Neuronal stem cell (in vitro differentiated cells): ENCODE data around the gene ONECUT2.

Source experiments
- DNase-seq: peaks from one replicate; pipeline ENCODE4 v3.0.0-alpha.2; 2013; ENCODE audit warnings: low spot score
- H2AFZ ChIP-seq: one replicate; pipeline ENCODE4 v1.6.1; 2013; ENCODE audit warnings: mild to moderate bottlenecking, low read length, inconsistent platforms
- H2AK5ac ChIP-seq: 2 replicates; pipeline ENCODE4 v1.6.1; 2013; ENCODE audit warnings: low read depth, mild to moderate bottlenecking, inconsistent platforms, low read length, moderate library complexity, mixed read lengths
- H2BK120ac ChIP-seq: 2 replicates; pipeline ENCODE4 v1.6.1; 2013; ENCODE audit warnings: low read depth, mild to moderate bottlenecking, inconsistent platforms, low read length, moderate library complexity, mixed read lengths
- H2BK12ac ChIP-seq: one replicate; pipeline ENCODE4 v1.6.1; 2013; ENCODE audit warnings: low read length, inconsistent platforms
- H2BK15ac ChIP-seq: 2 replicates; pipeline ENCODE4 v1.6.1; 2013; ENCODE audit warnings: mild to moderate bottlenecking, low read length, inconsistent platforms, mixed read lengths
- H2BK5ac ChIP-seq: one replicate; pipeline ENCODE4 v1.6.1; 2013; ENCODE audit warnings: inconsistent platforms, mild to moderate bottlenecking, low read length, moderate library complexity
- H3K14ac ChIP-seq: one replicate; pipeline ENCODE4 v1.6.1; 2013; ENCODE audit warnings: low read length, inconsistent platforms
- H3K18ac ChIP-seq: 2 replicates; pipeline ENCODE4 v1.6.1; 2013; ENCODE audit warnings: low read length, inconsistent platforms
- H3K23ac ChIP-seq: 2 replicates; pipeline ENCODE4 v1.6.1; 2013; ENCODE audit warnings: low read depth, mild to moderate bottlenecking, mixed read lengths, low read length, inconsistent platforms; ENCODE audit not compliant: poor library complexity
- H3K27ac ChIP-seq: replicated peaks from 3 replicates; pipeline ENCODE4 v1.5.1; 2013; ENCODE audit warnings: low read length, inconsistent platforms
- H3K27me3 ChIP-seq, 3 experiments: 2 replicates each; pipeline ENCODE4 v1.6.1; 2013; ENCODE audit warnings: low read length in 3 of 3, mild to moderate bottlenecking in 2 of 3, inconsistent platforms in 1 of 3, low read depth in 1 of 3, mixed read lengths in 1 of 3, moderate library complexity in 1 of 3; ENCODE audit not compliant: control insufficient read depth in 3 of 3, insufficient read depth in 3 of 3
- H3K36me3 ChIP-seq, 2 donors: replicated peaks in 1 of 2; 2 replicates each; pipeline ENCODE4 v1.6.1; 2013; ENCODE audit warnings: low read length in 2 of 2; ENCODE audit not compliant: control insufficient read depth in 2 of 2, insufficient read depth in 2 of 2
- H3K4ac ChIP-seq: 2 replicates; pipeline ENCODE4 v1.6.1; 2013; ENCODE audit warnings: inconsistent platforms, mild to moderate bottlenecking, low read length, moderate library complexity
- H3K4me1 ChIP-seq, 2 donors: 1 replicate in 1 of 2; 2 replicates in 1 of 2; pipeline ENCODE4 v1.6.1; 2013; ENCODE audit warnings: low read length in 2 of 2, low read depth in 1 of 2; ENCODE audit not compliant: control insufficient read depth in 2 of 2, insufficient read depth in 1 of 2
- H3K4me2 ChIP-seq: one replicate; pipeline ENCODE4 v1.6.1; 2013; ENCODE audit warnings: mild to moderate bottlenecking, low read length, inconsistent platforms; ENCODE audit not compliant: insufficient read depth, poor library complexity, severe bottlenecking
- H3K4me3 ChIP-seq, 2 donors: 2 replicates each; pipeline ENCODE4 v1.5.1; 2013; ENCODE audit warnings: low read length in 2 of 2, mild to moderate bottlenecking in 2 of 2, inconsistent platforms in 1 of 2, moderate library complexity in 1 of 2
- H3K79me1 ChIP-seq: one replicate; pipeline ENCODE4 v1.6.1; 2013; ENCODE audit warnings: low read depth, mild to moderate bottlenecking, inconsistent platforms, low read length, moderate library complexity
- H3K9ac ChIP-seq: one replicate; pipeline ENCODE4 v1.6.1; 2013; ENCODE audit warnings: mild to moderate bottlenecking, low read depth, low read length, inconsistent platforms; ENCODE audit not compliant: poor library complexity
- H3K9me3 ChIP-seq, 2 donors: replicated peaks in 1 of 2; 2 replicates each; pipeline versions ENCODE3 to v1.6.1; 2013; ENCODE audit warnings: low read length in 2 of 2, mild to moderate bottlenecking in 2 of 2, inconsistent platforms in 1 of 2, low read depth in 1 of 2, mixed read lengths in 1 of 2, moderate library complexity in 1 of 2; ENCODE audit not compliant: control insufficient read depth in 2 of 2, insufficient read depth in 1 of 2
- H4K8ac ChIP-seq: one replicate; pipeline ENCODE4 v1.6.1; 2013; ENCODE audit warnings: low read depth, mild to moderate bottlenecking, inconsistent platforms, low read length, moderate library complexity
- H4K91ac ChIP-seq: one replicate; pipeline ENCODE4 v1.6.1; 2013; ENCODE audit warnings: low read length, low read depth, mild to moderate bottlenecking, inconsistent platforms; ENCODE audit not compliant: poor library complexity
- whole genome bisulfite sequencing, 2 donors: extraction: QIAGEN DNeasy Blood & Tissue Kit; methylation state at CpG; one replicate each; pipeline ENCODE4 v1.1.7; 2013; ENCODE audit warnings: missing lambda C conversion rate in 2 of 2, mixed read lengths in 1 of 2; ENCODE audit not compliant: insufficient read length in 2 of 2, insufficient replicate concordance in 1 of 2; ENCODE audit errors: extremely low coverage in 2 of 2; 5-methylcytosine and 5-hydroxymethylcytosine counted together

The ONECUT2 gene

GRCh38 chr18:57433482-57433881 lies 1.7 kb upstream of the ONECUT2 start:
- H2BK12ac ChIP-seq = no peak overlapping the region
- H2BK15ac ChIP-seq = no peak overlapping the region
- no peak overlapping the region for H3K4ac ChIP-seq
- no peak overlapping the region for H3K27ac ChIP-seq
- H3K4me2 ChIP-seq = no peak overlapping the region
- H2AFZ ChIP-seq = peak overlapping the region; percentile 86
- no peaks in the 10 kb centered on the region for H3K36me3 ChIP-seq
- H3K4me3 ChIP-seq = no peak overlapping the region
- no peaks in the 10 kb centered on the region for H3K9me3 ChIP-seq
- H2AK5ac ChIP-seq = no peak overlapping the region
- no peak overlapping the region for H2BK5ac ChIP-seq
- H4K8ac ChIP-seq = no peak overlapping the region
- no CpG with 5 or more reads among the region's 6 CpGs for WGBS, 2 donors
- DNase-seq = no peak
- no peak overlapping the region for H4K91ac ChIP-seq
- no peaks in the 10 kb centered on the region for H3K79me1 ChIP-seq
- peaks cover 24 to 28% of the 10 kb centered on the region in 2 donors for H3K4me1 ChIP-seq
- H3K9ac ChIP-seq = no peak overlapping the region
- H3K27me3 ChIP-seq = peaks cover 37 to 89% (median 81%) of the 10 kb centered on the region in 3 experiments
- no peak overlapping the region for H3K18ac ChIP-seq
- no peak overlapping the region for H3K23ac ChIP-seq
- no peak overlapping the region for H2BK120ac ChIP-seq
- no peak overlapping the region for H3K14ac ChIP-seq

- Histone ChIP-seq H2AK5ac (no peak overlapping the region), H3K79me1 (no peaks in the 10 kb centered on the region), H3K4ac (no peak overlapping the region), H3K4me2 (peak overlapping the region; percentile 93), H3K27me3 (peaks cover 37 to 89% (median 82%) of the 10 kb centered on the region in 3 experiments), H3K27ac (no peak overlapping the region), H2BK15ac (no peak overlapping the region), H3K9ac (no peak overlapping the region), H2BK120ac (no peak overlapping the region), H2BK12ac (no peak overlapping the region), H3K9me3 (no peaks in the 10 kb centered on the region), H3K14ac (no peak overlapping the region), H4K91ac (no peak overlapping the region), H3K23ac (no peak overlapping the region), H3K4me1 (peaks cover 24 to 29% of the 10 kb centered on the region in 2 donors), H3K36me3 (no peaks in the 10 kb centered on the region), H4K8ac (no peak overlapping the region), H3K18ac (no peak overlapping the region), H3K4me3 (peak overlapping the region in 1 of 2 donors; percentile 65), H2BK5ac (no peak overlapping the region), H2AFZ (peak overlapping the region; percentile 86)
- DNase-seq = peak; percentile 27
- no CpG with 5 or more reads among the region's 25 CpGs for WGBS, 2 donors
These were observed 1.1 kb upstream of the ONECUT2 start for GRCh38 chr18:57433934-57434535.

GRCh38 chr18:57435846-57436190 lies 644 bp downstream of the ONECUT2 start:
- peaks cover 17 to 21% of the 10 kb centered on the region in 2 donors for H3K4me1 ChIP-seq
- H3K27ac ChIP-seq = no peak overlapping the region

GRCh38 chr18:57436191-57436964 lies 1.2 kb downstream of the ONECUT2 start:
- no peak overlapping the region for H4K8ac ChIP-seq
- H2BK5ac ChIP-seq = peak overlapping the region; percentile 40
- H3K27me3 ChIP-seq = peaks cover 51 to 89% (median 88%) of the 10 kb centered on the region in 3 experiments
- peaks cover 17 to 21% of the 10 kb centered on the region in 2 donors for H3K4me1 ChIP-seq
- H3K4me3 ChIP-seq = peak overlapping the region; percentile 58 to 65
- H3K36me3 ChIP-seq = no peaks in the 10 kb centered on the region
- H3K14ac ChIP-seq = no peak overlapping the region
- H3K9ac ChIP-seq = peak overlapping the region; percentile 54
- H2BK120ac ChIP-seq = peak overlapping the region; percentile 32
- no peaks in the 10 kb centered on the region for H3K79me1 ChIP-seq
- H3K4ac ChIP-seq = no peak overlapping the region
- peak overlapping the region; percentile 14 for H2AK5ac ChIP-seq
- no peak for DNase-seq
- peak overlapping the region; percentile 43 for H3K4me2 ChIP-seq
- peak overlapping the region; percentile 52 for H2BK15ac ChIP-seq
- peaks cover 0 to 4% of the 10 kb centered on the region in 2 donors for H3K9me3 ChIP-seq
- no peak overlapping the region for H4K91ac ChIP-seq
- H3K27ac ChIP-seq = no peak overlapping the region
- no CpG with 5 or more reads among the region's 62 CpGs for WGBS, 2 donors
- H3K18ac ChIP-seq = peak overlapping the region; percentile 71
- H3K23ac ChIP-seq = peak overlapping the region; percentile 99
- H2AFZ ChIP-seq = no peak overlapping the region
- no peak overlapping the region for H2BK12ac ChIP-seq

More at GRCh38 chr18:57435846-57436190, 644 bp downstream of the ONECUT2 start:
- DNase-seq = no peak
- Histone ChIP-seq H2BK12ac (no peak overlapping the region), H3K18ac (peak overlapping the region; percentile 71), H2AK5ac (peak overlapping the region; percentile 14), H2BK5ac (peak overlapping the region; percentile 40), H4K8ac (peak overlapping the region; percentile 25), H3K4ac (no peak overlapping the region), H3K9me3 (peaks cover 0 to 4% of the 10 kb centered on the region in 2 donors), H3K14ac (no peak overlapping the region), H4K91ac (no peak overlapping the region), H3K4me3 (peak overlapping the region; percentile 58 to 65), H3K9ac (peak overlapping the region; percentile 54), H3K36me3 (no peaks in the 10 kb centered on the region), H2AFZ (no peak overlapping the region), H3K27me3 (peaks cover 48 to 89% (median 88%) of the 10 kb centered on the region in 3 experiments), H3K79me1 (no peaks in the 10 kb centered on the region), H3K23ac (peak overlapping the region; percentile 99), H2BK120ac (no peak overlapping the region), H3K4me2 (peak overlapping the region; percentile 43), H2BK15ac (no peak overlapping the region)
- no CpG with 5 or more reads among the region's 44 CpGs for WGBS, 2 donors
